Psoas muscle (tissue), 8 donors: Measurements from ENCODE around the gene RNPEP. TPM values are rescaled to one million over a fixed set of nuclear protein-coding genes. Genes with fewer than 3 reads are reported as not detected.

Experiments
- ATAC-seq, 4 donors: fragments of 200-7000 bp; cut with Tn5 transposase; one replicate each; pipeline ENCODE4 v1.9.1; 2020; ENCODE audit warnings: moderate library complexity in 3 of 4, mild to moderate bottlenecking in 2 of 4
- DNase-seq, 2 donors: peaks; one replicate each; pipeline ENCODE4 v3.0.0-alpha.2; 2020
- H3K27ac ChIP-seq: fragments of 200-600 bp; one replicate; pipeline ENCODE4 v1.8.0; 2022
- H3K27me3 ChIP-seq, 3 donors: fragments of 200-600 bp in 1 of 3; one replicate each; pipeline versions ENCODE4 v1.6.1 to v1.8.0; 2013 to 2022; ENCODE audit warnings: low read length in 2 of 3, mild to moderate bottlenecking in 2 of 3, moderate library complexity in 1 of 3; ENCODE audit not compliant: insufficient read depth in 3 of 3
- H3K36me3 ChIP-seq, 2 donors: fragments of 200-600 bp in 1 of 2; one replicate each; pipeline versions ENCODE4 v1.6.1 to v1.8.0; 2013 to 2022; ENCODE audit warnings: low read depth in 1 of 2, mild to moderate bottlenecking in 1 of 2, moderate library complexity in 1 of 2; ENCODE audit not compliant: insufficient read depth in 1 of 2
- H3K4me1 ChIP-seq: fragments of 200-600 bp; one replicate; pipeline ENCODE4 v1.8.0; 2022
- H3K4me3 ChIP-seq: fragments of 200-600 bp; one replicate; pipeline ENCODE4 v1.8.0; 2022; ENCODE audit warnings: mild to moderate bottlenecking
- H3K9me3 ChIP-seq: fragments of 200-600 bp; one replicate; pipeline ENCODE4 v1.8.0; 2022
- CTCF ChIP-seq: fragments of 200-600 bp; IDR thresholded peaks from one replicate; pipeline ENCODE4 v1.8.0; 2022; ENCODE audit warnings: antibody characterized with exemption
- WGBS, 3 donors: extraction: QIAGEN DNeasy Blood & Tissue Kit; methylation state at CpG; one replicate each; pipeline versions ENCODE4 v1.1.6 to v1.1.7; 2013; 5-methylcytosine and 5-hydroxymethylcytosine counted together
- intact Hi-C, 2 donors: fragments of 100-400 bp; cut with DNase I; formaldehyde crosslinking; loops; one replicate each; pipeline versions ENCODE4 v1.11.0 to v1.14.2; 2022
- polyA plus RNA-seq, 3 donors: library from polyadenylated mRNA; stranded (reverse); fragments of 200-250 nt; gene quantifications; one replicate each; pipeline ENCODE4 v1.2.3, GENCODE V29; 2013
- total RNA-seq, 4 donors: library from RNA; stranded (reverse); fragmentation: NEBNext Ultra II Directional in 2 of 4; extraction: Animal tissue kit (Norgen Biotek cat#: 25700) in 2 of 4; gene quantifications; one replicate each; pipeline versions ENCODE4 v1.2.1 to v1.2.4, GENCODE V29; 2021 to 2023
- donor health status: healthy with polysubstance abuse.
- donor health status: DM: no; HTN: no; CAD: no; lungs with moderate emphysema.
- donor health status: Bipolar disorder and iron deficiency.
- donor health status: healthy.
- donor health status: DM: yes; HTN: yes; CAD: no.
- donor health status: DM: no; HTN: no; CAD: no.
- donor health status: DM: no; HTN: no; CAD: no.
- donor health status: DM: yes; HTN: yes; CAD: no.

RNPEP gene
- total and polyA plus RNA-seq, 7 donors, result 6.2 to 18.7 (median 14.2) TPM

- Histone ChIP-seq H3K4me3 (no peak overlapping the region), H3K27me3 (no peaks in the 10 kb centered on the region), H3K4me1 (no peaks in the 10 kb centered on the region), H3K27ac (no peak overlapping the region), H3K36me3 (peaks cover 12 to 88% of the 10 kb centered on the region in 2 donors), H3K9me3 (no peaks in the 10 kb centered on the region)
- DNase-seq, result no peak
- no peak for ATAC-seq
- no peak for TF ChIP-seq CTCF
- 78 to 88% (median 87%) methylated on average over 9 of the region's 9 CpGs for WGBS, 3 donors
- intact Hi-C loops, result no loop called here
Observed at GRCh38 chr1:202002507-202002906, 20.1 kb downstream of the RNPEP start.

GRCh38 chr1:202004711-202005110 lies 22.3 kb downstream of the RNPEP start:
- no peaks in the 10 kb centered on the region for H3K4me1 ChIP-seq
- DNase-seq, result no peak
- H3K9me3 ChIP-seq, result no peaks in the 10 kb centered on the region
- H3K36me3 ChIP-seq, result peaks cover 12 to 74% of the 10 kb centered on the region in 2 donors
- ATAC-seq, result no peak
- H3K4me3 ChIP-seq, result no peak overlapping the region
- 78 to 83% (median 81%) methylated on average over 9 of the region's 9 CpGs for WGBS, 3 donors
- intact Hi-C loops, result loop anchor here in 1 of 2 donors (5.0 kb wide), 1 partner anchor 118 kb away; the partner anchor contains the start of gene GPR37L1
- no peak overlapping the region for H3K27ac ChIP-seq
- H3K27me3 ChIP-seq, result no peaks in the 10 kb centered on the region
- no peak for TF ChIP-seq CTCF

- intact Hi-C loops, result loop anchor here in 1 of 2 donors (5.0 kb wide), 1 partner anchor 116 kb away; the partner anchor contains the start of gene GPR37L1
- H3K4me1 ChIP-seq, result no peaks in the 10 kb centered on the region
- 68 to 80% (median 78%) methylated on average over 2 of the region's 2 CpGs for WGBS, 3 donors
Observed at GRCh38 chr1:202005958-202006357, 23.5 kb downstream of the RNPEP start.

GRCh38 chr1:202007304-202007703 lies 24.9 kb downstream of the RNPEP start:
- WGBS, 3 donors, result 68 to 76% (median 72%) methylated on average over 8 of the region's 8 CpGs
- Histone ChIP-seq H3K4me1 (no peaks in the 10 kb centered on the region), H3K36me3 (peaks cover 12 to 48% of the 10 kb centered on the region in 2 donors), H3K27me3 (no peaks in the 10 kb centered on the region), H3K9me3 (no peaks in the 10 kb centered on the region), H3K4me3 (no peak overlapping the region), H3K27ac (no peak overlapping the region)
- ATAC-seq (no peak), DNase-seq (no peak)
- TF ChIP-seq CTCF, result no peak
- intact Hi-C loops, result loop anchor here in 1 of 2 donors (5.0 kb wide), 1 partner anchor 115 kb away; the partner anchor contains the start of gene GPR37L1

More at GRCh38 chr1:202005958-202006357, 23.5 kb downstream of the RNPEP start:
- Histone ChIP-seq H3K4me3 (no peak overlapping the region), H3K9me3 (no peaks in the 10 kb centered on the region), H3K27ac (no peak overlapping the region), H3K36me3 (peaks cover 12 to 62% of the 10 kb centered on the region in 2 donors), H3K27me3 (no peaks in the 10 kb centered on the region)
- peak; percentile 19 for TF ChIP-seq CTCF
- ATAC-seq (no peak), DNase-seq (no peak)
